Activated naive CD4-positive, alpha-beta T cell (primary cell): Measurements from ENCODE around the gene MSANTD3.
A peak's percentile ranks its signal among the peaks of the same experiment; 100 is the strongest.
"Not testable (repeated sequence)": the region's sequence is repeated elsewhere in the genome, so short reads cannot be mapped to it uniquely, and the experiment has no call there.

ENCODE experiments used
- DNase-seq, 4 experiments: peaks; one replicate each; lab custom pipeline; 2025; lab: John Stamatoyannopoulos, UW

Gene MSANTD3

DNA sequence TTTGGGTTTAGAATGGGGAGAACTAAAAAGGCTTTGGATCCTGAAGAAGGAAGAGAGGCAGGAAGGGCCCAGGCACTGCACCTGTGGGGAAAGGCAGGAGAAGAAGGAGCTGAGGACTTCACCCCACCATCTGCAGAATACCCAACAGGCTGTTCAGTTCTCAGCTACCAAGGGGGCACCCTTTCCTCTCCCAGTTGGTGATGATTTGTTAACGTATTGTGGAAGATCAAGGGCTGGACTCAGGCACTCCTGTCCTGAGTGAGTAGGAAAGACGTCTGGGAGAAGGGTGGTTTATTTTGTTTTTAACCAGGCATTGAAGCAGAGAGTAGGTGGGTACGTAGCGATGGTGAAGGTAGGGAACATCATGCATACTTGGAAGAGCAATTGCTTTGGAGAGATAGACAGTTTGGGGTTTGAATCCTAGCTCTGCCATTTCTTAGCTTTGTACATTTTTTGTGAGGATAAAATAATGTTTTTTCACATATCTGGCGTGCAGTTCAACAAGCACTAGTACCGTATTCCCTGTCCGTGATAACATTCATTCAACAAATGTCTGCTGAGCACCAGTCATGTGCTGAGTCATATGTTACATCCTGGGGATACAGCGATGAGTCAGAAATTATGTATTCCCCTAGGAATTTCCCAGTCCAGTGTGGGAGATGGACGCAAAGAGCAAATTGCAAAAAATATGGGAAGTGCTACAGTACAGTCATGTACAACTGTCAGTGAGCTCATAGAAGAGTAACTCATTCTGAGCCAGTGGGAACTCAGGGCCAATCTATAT lies 2.1 kb downstream of the MSANTD3 start:
- no peak for DNase-seq

GRCh38 chr9:100430286-100430940 lies 3.5 kb downstream of the MSANTD3 start:
- DNase-seq = no peak

- DNase-seq = no peak
Observed at GRCh38 chr9:100431886-100432285, 4.9 kb downstream of the MSANTD3 start.

- no peak for DNase-seq
Observed at GRCh38 chr9:100432736-100433135, 5.8 kb downstream of the MSANTD3 start.

GRCh38 chr9:100436571-100436970 lies 9.6 kb downstream of the MSANTD3 start:
- no peak for DNase-seq

DNA sequence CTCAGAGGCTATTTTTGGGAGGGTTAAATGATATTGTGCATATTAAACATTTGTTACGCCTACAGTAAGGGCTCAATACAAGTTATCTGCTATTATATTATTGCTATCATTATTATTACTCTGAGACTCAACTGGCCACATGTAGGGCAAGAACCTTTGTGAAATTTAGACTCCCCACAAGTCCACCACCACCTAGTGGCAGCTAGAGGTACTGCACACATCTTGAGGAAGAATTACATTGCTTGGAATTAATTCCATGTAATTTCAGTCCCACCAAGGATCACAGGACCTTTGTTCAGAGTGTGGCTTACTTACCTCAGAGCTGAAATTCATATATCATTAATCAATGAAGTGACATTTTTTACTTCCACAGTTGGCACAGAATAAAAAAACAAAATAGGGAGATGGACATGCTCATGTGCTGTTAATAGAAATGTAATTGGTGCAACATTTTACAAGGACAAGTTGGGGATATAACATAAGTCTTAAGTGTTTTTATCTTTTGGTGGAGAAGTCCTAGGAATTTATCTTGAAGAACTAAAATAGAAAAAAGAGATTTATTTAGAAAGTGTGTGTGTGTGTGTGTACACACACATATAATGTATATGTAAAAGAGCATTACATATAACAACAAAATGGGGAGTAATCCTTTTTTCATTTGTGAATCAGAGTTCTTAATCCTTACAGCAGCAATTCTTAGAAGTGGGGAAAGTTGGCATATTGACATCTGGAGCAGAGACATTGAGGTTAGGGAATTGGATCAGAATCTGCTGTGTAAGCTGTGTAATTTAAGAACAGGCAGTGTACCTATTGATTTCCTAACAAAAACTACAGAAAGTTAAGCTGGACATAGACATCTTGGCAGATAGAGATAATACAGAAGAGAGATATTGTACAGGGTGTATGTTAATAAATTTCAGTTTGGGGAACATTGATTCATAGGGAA lies 11.2 kb downstream of the MSANTD3 start:
- peak; percentile 4 to 44 (median 32) for DNase-seq

DNA sequence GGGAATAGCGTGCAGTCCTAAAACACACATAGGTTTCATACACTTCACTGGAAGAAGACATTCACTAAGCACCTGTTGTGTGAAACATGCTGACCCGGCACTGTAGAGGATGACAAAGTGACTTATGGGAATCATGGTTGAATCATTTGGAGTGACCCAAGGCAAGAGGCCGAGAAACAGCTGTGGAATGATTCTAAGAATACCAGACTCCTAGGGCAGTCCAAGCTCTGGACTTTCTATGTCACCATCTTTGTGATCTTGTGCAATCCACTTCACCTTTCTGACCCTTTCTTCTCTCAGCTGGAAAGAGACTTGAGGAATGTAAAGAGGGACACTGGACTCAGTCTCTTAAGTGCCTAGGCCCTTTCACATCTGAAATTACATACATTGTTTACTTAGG lies 13.1 kb downstream of the MSANTD3 start:
- no peak for DNase-seq

GRCh38 chr9:100440487-100440886 lies 13.5 kb downstream of the MSANTD3 start:
- DNase-seq = not testable (repeated sequence)

DNA sequence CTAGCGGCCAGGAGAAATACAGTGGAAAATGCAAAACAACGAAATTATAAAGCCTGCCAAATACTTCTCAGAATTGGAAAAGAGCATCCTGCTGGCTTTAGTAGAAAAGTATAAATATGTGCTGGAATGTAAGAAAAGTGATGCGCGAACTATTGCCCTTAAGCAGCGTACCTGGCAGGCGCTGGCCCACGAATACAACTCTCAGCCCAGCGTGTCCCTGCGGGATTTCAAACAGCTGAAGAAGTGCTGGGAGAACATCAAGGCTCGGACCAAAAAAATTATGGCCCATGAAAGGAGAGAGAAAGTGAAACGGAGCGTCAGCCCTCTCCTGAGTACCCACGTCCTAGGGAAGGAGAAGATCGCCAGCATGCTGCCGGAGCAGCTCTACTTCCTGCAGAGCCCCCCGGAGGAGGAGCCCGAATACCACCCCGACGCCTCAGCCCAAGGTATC lies 15.0 kb downstream of the MSANTD3 start:
- DNase-seq = no peak

- DNase-seq = no peak
Observed at GRCh38 chr9:100443781-100444768, 17.1 kb downstream of the MSANTD3 start.

DNA sequence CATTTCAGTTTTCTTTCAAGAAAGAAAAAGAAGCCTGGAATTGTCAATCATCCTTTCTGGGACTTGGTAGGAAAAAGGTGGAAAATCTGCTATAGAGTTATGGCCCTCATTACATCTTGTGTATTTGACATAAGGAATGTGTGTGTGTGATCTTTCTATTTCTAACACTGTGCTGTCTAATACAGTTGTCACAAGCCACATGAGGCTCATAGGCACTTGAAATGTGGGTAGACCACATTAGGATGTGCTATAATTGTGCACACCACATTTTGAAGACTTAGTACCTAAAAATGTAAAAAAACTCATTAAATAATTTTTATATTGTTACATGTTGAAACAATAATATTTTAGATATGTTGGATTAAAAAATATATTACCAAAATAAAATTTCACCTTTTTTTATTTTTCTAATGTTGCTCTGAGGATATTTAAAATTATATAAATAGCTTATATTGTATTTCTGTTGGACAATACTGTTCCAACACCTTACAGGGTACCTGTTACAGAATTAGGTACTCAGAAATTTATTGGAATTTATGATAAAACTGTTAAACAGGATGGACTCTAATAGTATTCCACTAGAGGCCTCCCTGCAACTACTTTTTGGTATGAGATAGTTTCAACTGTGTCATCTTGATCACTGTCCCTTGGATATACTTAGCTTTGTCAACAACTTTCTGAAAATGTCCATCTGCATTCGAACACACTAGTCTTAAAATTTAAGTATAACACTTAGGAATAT lies 18.4 kb downstream of the MSANTD3 start:
- DNase-seq = no peak

DNA sequence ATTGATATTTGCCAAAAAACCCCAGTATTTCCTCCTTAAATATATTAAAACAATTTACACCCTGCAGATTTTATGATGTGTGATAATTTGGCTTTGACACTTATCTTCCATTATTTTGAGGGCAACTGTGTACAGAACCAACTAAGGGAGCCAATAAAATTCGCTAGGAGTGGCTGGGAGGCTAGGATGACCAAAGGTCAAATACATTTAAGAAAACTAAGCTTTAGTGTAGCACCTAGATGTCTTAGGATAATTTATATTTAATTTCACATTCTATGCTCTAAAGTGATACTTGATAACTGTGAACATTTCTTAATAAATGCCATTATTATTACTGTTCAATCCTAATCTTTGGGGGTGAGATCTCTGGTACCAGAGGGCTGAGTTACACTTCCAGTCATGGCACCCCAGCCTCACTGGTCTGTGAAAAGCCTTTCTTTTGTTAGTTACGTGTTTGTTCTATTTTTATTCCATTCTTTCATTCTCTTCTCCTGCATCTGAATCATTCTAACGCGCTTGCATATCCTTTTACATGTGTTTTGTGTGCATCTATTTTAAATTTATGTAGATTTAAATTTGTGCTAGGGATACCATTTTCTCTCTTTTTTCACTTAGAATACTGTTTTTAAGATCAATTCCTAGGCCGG lies 19.1 kb downstream of the MSANTD3 start:
- DNase-seq = no peak

- DNase-seq = no peak
Observed at GRCh38 chr9:100447041-100447440, 20.1 kb downstream of the MSANTD3 start.

DNA sequence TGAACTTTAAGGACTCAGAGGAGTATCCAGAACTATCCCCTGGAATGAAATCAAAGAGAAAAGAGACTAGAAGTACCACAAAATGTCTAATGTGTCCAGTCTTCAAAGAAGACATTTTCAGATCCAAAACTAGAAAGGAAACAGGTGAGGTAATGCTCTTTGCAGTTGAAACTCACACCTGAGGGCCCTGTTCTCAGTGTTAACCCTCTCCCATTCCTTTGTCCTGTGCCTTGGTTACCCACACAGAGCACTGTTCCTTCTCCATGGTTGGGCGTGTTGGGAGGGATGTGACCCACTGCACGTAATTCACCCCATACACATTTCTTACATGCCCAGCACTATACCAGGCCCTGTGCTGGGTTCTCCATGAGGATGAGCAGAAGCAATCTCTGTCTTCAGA lies 21.3 kb downstream of the MSANTD3 start:
- DNase-seq = no peak

DNA sequence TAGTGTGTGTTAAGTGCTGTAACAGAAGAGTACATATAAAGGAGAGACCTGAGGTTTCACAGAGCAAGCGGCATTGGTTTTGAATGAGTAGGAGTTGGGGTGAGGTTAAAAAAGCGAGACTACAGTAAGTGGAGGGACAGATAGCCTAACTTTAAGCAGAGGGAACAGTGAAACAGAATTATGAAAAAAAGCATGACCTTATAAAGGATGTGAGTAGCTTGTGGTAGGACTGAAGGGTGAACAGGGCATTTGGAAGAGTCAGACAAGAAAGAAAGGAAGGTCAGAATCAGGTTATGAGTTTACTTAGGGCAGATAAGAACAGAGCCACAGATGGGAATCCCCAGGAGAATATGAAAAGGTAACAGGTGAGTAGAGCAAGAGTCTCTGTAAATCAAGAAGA lies 22.5 kb downstream of the MSANTD3 start:
- DNase-seq = no peak

DNA sequence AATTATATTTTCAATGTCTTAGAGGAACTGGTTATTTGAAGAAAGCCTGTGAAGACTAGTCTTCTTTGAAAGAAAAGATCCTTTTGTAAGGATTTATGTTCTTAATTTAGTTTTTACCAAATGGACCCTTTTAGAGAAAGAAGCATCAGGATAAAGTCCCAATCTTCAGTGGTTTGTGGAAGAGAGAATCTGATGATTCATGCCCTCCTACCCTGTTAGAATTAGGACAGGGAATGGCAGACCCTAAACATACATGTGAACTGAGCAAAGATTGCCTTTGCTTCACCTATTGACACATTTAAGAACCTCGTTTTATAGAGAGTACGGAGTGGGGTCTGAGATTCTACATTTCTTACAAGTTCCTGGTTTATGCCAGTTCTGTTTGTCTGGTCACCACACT lies 26.0 kb downstream of the MSANTD3 start:
- DNase-seq = no peak

DNA sequence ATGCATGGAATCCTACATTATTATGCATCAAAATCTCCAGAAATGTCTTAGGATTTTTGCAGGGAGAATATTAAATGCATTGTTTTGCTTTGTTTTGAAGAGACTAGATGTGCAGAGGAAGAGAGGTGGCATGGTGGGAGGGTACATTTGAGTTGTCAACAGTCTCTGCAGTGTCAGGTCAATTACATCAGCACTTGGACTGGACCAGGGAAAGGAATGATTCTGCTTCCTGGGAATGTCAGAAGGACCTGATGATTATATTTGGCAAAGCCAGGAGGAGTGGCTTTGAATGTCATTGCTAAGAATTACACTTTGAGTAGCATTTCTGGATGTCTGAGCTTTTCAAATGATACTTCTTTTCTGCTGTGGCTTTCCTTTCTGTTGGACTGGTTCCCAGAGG lies 28.5 kb downstream of the MSANTD3 start:
- DNase-seq = no peak

DNA sequence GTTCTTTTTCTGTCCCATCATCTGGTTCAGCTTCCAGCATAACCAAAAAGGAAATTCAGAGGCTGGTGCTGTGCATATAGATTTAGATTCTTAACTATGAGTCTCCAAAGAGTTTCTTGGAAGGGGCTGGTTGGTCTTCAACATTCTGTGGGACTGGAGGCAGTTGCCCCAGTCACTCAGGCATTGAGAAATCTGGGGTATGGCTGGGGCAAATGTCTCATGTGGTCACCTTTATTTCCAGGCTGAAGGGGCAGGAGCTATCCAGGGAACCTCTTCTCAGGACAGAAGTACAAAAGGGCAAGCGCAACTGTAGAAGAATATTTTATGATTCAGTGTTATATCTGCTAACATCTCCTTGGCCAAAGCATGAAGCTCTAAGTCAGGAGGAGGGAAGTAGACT lies 30.6 kb downstream of the MSANTD3 start:
- DNase-seq = no peak

DNA sequence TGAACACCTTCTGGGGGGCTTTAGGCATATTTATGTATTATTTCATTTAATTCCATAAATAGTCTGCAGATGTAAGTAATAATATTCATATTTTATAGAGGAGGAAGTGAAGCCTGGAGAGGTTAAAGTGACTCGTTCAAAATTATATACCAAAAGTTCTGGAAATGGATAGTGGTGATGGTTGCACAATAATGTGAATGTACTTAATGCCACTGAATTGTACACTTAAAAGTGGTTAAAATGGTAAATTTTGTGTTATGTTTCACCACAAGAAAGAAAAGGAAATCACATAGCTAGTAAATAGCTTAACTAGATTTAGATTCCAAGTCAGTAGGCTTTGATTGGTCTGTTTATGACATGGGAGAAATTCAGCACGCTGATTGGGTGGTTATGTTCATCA lies 33.0 kb downstream of the MSANTD3 start:
- DNase-seq = no peak

- no peak for DNase-seq
Observed at GRCh38 chr9:100465274-100465673, 38.3 kb downstream of the MSANTD3 start.
